ENCODE measurements around the gene COG1. TPM values are rescaled to one million over a fixed set of nuclear protein-coding genes. Genes with fewer than 3 reads are reported as not detected.

COG1 gene
- total RNA-seq, 1 donor from 2014 or later = 50.4 TPM

GRCh38 chr17:73158133-73158532, 34.7 kb upstream of the COG1 start:
- Mint-ChIP-seq H3K27me3 (ENCODE audit: low read depth) (peaks cover 39% of the 10 kb centered on the region), H3K4me3 (no peak overlapping the region), H3K27ac (no peak overlapping the region)

GRCh38 chr17:73160980-73161630, 31.8 kb upstream of the COG1 start:
- H3K27me3 Mint-ChIP-seq (ENCODE audit: low read depth) = peaks cover 69% of the 10 kb centered on the region
- DNase-seq (ENCODE audit: low spot score in 2 of 2, unreplicated experiment in 2 of 2) = no peak
- no peaks in the 10 kb centered on the region for H3K9me3 Mint-ChIP-seq
- TF ChIP-seq CTCF (IDR thresholded peaks at IDR 0.05; ENCODE audit: unreplicated experiment) = no peak
- no peak overlapping the region for H3K27ac Mint-ChIP-seq
- H3K36me3 Mint-ChIP-seq = no peaks in the 10 kb centered on the region
- H3K4me1 Mint-ChIP-seq = peaks cover 29% of the 10 kb centered on the region
- no peak overlapping the region for H3K4me3 Mint-ChIP-seq

More at GRCh38 chr17:73158133-73158532, 34.7 kb upstream of the COG1 start:
- TF ChIP-seq CTCF (IDR thresholded peaks at IDR 0.05; ENCODE audit: unreplicated experiment) = no peak
- Mint-ChIP-seq H3K36me3 (no peaks in the 10 kb centered on the region), H3K9me3 (no peaks in the 10 kb centered on the region), H3K4me1 (peaks cover 25% of the 10 kb centered on the region)
- DNase-seq (ENCODE audit: low spot score in 2 of 2, unreplicated experiment in 2 of 2) = no peak

GRCh38 chr17:73163043-73163442, 29.8 kb upstream of the COG1 start:
- no peak for TF ChIP-seq CTCF (IDR thresholded peaks at IDR 0.05; ENCODE audit: unreplicated experiment)
- Mint-ChIP-seq H3K4me1 (peaks cover 19% of the 10 kb centered on the region), H3K27me3 (ENCODE audit: low read depth) (peaks cover 88% of the 10 kb centered on the region)

GRCh38 chr17:73165616-73166404, 27.0 kb upstream of the COG1 start:
- Mint-ChIP-seq H3K4me1 (peaks cover 19% of the 10 kb centered on the region), H3K4me3 (peak overlapping the region; percentile 73), H3K27ac (no peak overlapping the region), H3K36me3 (no peaks in the 10 kb centered on the region), H3K27me3 (ENCODE audit: low read depth) (peaks cover 96% of the 10 kb centered on the region), H3K9me3 (no peaks in the 10 kb centered on the region)
- TF ChIP-seq CTCF (IDR thresholded peaks at IDR 0.05; ENCODE audit: unreplicated experiment) = no peak
- DNase-seq (ENCODE audit: low spot score in 2 of 2, unreplicated experiment in 2 of 2) = peak in 1 of 2 experiments; percentile 50

More at GRCh38 chr17:73163043-73163442, 29.8 kb upstream of the COG1 start:
- H3K36me3 Mint-ChIP-seq = no peaks in the 10 kb centered on the region
- DNase-seq (ENCODE audit: low spot score in 2 of 2, unreplicated experiment in 2 of 2) = no peak
- no peak overlapping the region for H3K4me3 Mint-ChIP-seq
- no peak overlapping the region for H3K27ac Mint-ChIP-seq
- no peaks in the 10 kb centered on the region for H3K9me3 Mint-ChIP-seq

- H3K4me1 Mint-ChIP-seq = peaks cover 19% of the 10 kb centered on the region
- H3K9me3 Mint-ChIP-seq = no peaks in the 10 kb centered on the region
- no peak for TF ChIP-seq CTCF (IDR thresholded peaks at IDR 0.05; ENCODE audit: unreplicated experiment)
- peaks cover 85% of the 10 kb centered on the region for H3K27me3 Mint-ChIP-seq (ENCODE audit: low read depth)
- no peak for DNase-seq (ENCODE audit: low spot score in 2 of 2, unreplicated experiment in 2 of 2)
- no peak overlapping the region for H3K27ac Mint-ChIP-seq
- no peaks in the 10 kb centered on the region for H3K36me3 Mint-ChIP-seq
- peak overlapping the region; percentile 73 for H3K4me3 Mint-ChIP-seq
Observed at GRCh38 chr17:73166731-73167581, 25.9 kb upstream of the COG1 start.

Data from mesothelial cell of epicardium (in vitro differentiated cells).